Measurements from ENCODE around the gene MAP3K7. TPM values are rescaled to one million over a fixed set of nuclear protein-coding genes. Genes with fewer than 3 reads are reported as not detected.
A peak's percentile ranks its signal among the peaks of the same experiment; 100 is the strongest.

The MAP3K7 gene
- total RNA-seq, 1 donor from 2014 or later = 30.8 TPM

DNA sequence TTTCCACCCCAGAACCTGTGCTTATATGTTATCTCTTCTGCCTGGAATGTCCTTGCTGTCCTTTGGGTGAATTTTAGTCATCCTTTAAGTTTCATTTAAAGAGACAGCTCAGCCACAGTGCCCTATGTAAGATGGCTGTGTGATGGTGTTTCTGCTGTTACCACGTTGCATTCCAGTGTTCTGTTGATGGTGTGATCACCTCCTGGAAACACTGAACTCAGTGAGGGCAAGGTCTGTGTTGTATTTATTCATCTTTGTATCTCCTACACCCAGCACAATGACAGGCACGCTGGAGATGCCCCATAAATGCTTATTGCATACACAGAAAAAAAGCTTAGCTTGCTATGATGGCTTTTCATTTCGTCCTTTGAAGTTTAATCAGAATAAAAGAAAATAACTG lies 102.5 kb downstream of the MAP3K7 start:
- no peak for DNase-seq (ENCODE audit: low spot score)

DNA sequence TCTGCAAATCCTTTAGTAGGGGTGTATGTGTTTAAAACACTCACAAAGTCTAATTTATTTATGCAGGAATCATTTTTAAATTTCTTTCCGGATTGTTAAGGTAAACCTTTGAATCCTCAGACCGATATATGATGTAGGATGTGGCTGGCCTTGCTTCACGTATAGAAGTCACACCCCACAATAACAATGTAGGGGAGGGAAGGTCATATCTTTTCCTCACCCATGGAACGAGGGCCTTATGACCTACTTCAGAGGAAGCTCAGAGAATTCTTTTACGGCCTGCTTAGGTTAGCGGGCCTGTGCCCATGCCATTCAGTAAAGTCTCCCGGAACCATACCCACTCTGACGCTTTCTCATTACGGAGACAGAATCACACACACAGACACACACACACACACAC lies 102.9 kb downstream of the MAP3K7 start:
- no peak for DNase-seq (ENCODE audit: low spot score)

DNA sequence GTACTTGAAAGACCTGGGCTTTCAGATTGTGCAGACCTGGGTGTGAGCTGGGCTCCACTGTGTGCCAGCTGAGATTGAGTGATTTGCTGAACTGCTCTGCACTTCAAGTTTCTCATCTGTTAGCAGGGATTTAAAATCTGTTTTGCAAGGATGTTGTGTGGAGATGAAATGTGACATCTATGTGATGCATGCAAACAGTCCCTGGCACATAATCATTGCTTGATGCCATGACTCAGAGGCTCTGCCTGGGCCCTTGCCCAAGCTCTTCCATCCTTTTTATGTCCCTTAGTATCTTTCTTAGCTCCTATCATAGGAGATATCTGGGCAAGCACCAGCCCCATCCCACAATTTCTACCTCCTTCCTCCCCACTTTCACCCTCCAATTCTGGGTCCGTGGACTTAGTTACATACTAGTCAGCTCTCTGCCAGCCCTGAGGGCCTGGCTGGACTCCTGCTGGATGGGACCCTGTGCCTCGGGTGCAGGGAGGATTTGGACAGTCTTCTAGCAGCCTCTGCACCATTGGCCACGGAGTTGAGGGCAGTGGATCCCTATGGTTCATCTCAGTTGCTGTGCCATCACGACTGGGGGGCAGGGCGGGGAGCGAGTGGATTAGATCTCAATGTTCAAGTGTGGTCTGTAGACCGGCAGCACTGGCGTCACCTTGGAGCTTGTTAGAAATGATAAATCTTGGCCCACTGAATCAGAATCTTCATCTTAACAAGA lies 103.6 kb downstream of the MAP3K7 start:
- DNase-seq (ENCODE audit: low spot score) = no peak

DNA sequence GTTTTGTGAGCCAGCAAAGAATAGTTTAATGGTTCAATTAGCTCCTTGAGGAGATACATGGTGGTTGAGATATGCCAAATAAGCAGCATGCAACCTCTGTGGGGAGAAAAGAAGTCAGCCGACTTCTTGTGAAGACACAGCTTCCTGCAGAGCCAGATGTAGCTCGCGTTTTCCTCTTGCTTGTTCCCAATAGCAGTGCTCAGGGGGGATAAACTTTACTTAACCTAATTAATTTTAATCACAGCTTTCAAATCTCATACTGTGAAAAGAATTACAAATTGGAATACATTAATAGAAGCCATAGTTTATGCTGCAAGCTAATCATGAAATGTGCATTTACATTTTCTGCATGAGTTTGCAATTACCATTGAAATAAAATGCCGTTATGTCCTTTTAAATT lies 106.2 kb downstream of the MAP3K7 start:
- no peak for DNase-seq (ENCODE audit: low spot score)

GRCh38 chr6:90479603-90479926 lies 107.3 kb downstream of the MAP3K7 start:
- DNase-seq (ENCODE audit: low spot score) = no peak

DNA sequence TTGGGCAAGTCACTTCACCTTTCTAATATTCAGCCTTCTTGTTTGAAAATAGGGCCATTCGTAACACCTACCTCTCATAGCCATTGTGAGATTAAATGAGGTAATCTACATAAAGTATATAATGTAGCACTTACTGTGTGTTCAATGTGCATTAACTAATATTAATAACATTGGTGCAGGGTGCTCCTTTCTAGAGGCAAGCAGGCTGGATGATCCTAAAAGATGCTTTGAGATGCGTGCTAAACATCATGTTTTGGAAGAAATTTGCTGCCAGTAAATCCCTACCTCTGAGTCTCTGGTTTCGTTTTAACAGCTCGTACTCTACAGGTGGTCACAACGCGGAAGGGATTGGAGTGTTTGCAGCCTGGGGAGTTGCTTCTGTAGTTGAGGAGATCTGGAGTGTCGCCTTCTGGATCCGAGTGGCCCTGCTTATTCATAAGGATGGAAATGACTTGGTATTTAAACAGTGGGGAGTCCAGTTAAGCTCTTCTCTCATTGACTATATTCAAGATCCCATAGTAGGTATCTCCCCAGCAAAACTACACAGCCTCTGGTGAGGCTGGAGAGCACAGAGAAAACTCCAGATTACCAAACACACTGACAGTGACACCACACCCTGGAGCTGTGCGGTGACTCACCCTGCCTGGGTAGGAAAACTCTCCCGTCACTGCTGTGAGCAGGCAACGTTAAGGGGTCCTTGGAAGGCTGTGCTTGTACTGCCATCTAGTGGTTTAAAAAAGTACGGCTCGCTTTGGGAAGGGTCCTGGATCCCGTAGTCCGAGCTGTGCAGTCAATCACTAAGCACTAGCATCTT lies 107.9 kb downstream of the MAP3K7 start:
- peak; percentile 98 for DNase-seq (ENCODE audit: low spot score)

- no peak for DNase-seq (ENCODE audit: low spot score)
Measured at GRCh38 chr6:90478278-90478677, 108.6 kb downstream of the MAP3K7 start.

DNA sequence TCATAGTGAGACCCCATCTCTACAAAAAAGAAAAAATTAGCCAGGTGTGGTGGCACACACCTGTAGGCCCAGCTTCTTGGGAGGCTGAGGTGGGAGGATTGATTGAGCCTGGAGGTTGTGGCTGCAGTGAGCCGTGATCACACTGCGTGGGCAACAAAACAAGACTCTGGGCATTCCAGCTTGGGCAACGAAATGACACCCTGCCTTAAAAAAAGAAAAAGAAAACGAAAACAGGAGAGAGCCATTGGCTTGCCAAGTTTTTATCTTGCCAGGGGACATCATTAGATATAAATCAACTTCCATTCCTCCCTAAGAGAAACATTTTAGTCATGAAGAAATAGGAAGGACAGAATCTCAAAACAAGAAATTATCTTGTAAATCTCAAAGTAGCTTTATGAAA lies 109.5 kb downstream of the MAP3K7 start:
- no peak for DNase-seq (ENCODE audit: low spot score)

GRCh38 chr6:90472716-90473115 lies 114.2 kb downstream of the MAP3K7 start:
- no peak for DNase-seq (ENCODE audit: low spot score)

- DNase-seq (ENCODE audit: low spot score) = no peak
Measured at GRCh38 chr6:90471263-90471662, 115.6 kb downstream of the MAP3K7 start.

GRCh38 chr6:90469906-90470305 lies 117.0 kb downstream of the MAP3K7 start:
- DNase-seq (ENCODE audit: low spot score) = no peak

GRCh38 chr6:90468859-90469258 lies 118.0 kb downstream of the MAP3K7 start:
- DNase-seq (ENCODE audit: low spot score) = no peak

- DNase-seq (ENCODE audit: low spot score) = no peak
Measured at GRCh38 chr6:90468080-90468479, 118.8 kb downstream of the MAP3K7 start.

- DNase-seq (ENCODE audit: low spot score) = no peak
Measured at GRCh38 chr6:90467546-90467945, 119.3 kb downstream of the MAP3K7 start.

- no peak for DNase-seq (ENCODE audit: low spot score)
Measured at GRCh38 chr6:90466154-90466940, 120.5 kb downstream of the MAP3K7 start.

- DNase-seq (ENCODE audit: low spot score) = no peak
Measured at GRCh38 chr6:90465686-90466085, 121.2 kb downstream of the MAP3K7 start.

GRCh38 chr6:90464507-90464906 lies 122.4 kb downstream of the MAP3K7 start:
- no peak for DNase-seq (ENCODE audit: low spot score)

- DNase-seq (ENCODE audit: low spot score) = no peak
Measured at GRCh38 chr6:90463874-90464273, 123.0 kb downstream of the MAP3K7 start.
